Measurements from ENCODE around the gene FLRT2.

Gene FLRT2

DNA sequence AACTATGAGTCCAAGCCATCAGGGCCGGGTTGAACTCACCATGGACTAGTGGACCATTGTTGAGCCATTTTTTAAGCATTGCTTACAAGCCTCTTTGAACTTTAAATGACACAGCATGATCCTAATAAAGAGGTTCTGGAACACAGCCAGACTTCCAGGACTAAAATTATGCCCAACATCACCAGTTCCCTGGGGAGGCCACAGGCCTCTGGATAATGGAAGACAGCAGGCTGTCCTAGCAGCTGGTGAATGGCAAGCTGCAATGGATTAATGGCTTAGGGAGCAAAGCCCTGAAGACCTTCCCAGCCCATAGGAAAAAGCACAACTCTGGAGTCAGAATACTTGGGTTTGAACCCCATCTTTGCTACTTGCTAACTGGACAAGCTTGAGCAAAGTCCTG lies 71.3 kb downstream of the FLRT2 start:
- DNase-seq, result no peak

DNA sequence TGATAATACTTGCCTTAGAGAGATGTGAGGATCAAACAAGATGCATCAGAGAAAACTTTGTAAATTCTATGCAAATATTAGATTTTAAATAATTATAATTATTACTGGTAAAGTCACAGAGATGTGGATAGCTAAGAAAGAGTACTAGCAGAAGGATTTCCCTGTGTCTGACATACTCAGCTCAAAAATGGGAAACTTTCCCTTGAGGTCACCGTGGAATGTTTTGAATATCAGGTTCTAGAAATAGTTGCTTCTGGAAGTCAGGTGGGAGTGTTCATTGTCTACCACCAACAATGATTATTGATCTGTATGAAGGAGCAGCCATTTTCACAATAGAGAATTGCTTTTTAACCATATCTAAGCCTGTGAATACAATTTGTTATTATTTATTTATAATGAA lies 71.7 kb downstream of the FLRT2 start:
- no peak for DNase-seq

DNA sequence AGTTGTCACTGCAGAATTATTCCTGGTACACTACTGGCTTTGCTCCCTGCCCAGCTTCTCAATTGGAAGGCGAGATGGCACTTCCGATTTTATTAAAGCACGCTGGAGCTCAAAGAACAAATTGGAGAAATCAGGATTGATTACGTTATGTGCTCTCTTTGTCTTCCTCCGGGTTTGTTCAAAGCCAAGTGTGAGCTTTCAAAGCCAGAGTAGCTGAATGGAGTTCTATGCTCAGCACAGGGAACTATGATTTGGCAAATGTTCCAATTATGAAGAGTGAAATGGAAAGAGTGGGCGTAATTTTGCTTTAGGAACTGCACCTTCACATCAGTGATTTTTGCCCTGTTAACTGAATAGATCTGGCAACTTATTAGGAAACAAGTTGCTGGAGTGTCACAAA lies 72.4 kb downstream of the FLRT2 start:
- no peak for DNase-seq

DNA sequence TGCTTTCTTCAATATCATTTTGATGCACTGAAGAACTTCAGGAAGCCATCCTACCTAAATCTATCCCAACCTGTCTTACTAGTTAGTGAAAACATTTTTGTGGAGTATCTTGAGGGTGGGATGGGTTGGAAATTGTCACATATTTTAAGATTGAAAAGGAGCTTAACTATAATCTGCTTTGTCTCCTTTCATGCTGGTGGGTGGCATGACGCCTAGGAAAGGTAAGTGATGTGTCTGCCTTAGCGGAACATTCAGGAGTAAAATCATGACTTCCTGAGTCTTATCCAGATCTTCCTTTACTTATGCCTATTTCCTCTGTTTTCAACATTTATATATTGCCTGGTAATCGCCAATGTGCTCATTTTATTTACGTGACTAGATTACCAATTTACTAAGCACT lies 74.1 kb downstream of the FLRT2 start:
- no peak for DNase-seq

DNA sequence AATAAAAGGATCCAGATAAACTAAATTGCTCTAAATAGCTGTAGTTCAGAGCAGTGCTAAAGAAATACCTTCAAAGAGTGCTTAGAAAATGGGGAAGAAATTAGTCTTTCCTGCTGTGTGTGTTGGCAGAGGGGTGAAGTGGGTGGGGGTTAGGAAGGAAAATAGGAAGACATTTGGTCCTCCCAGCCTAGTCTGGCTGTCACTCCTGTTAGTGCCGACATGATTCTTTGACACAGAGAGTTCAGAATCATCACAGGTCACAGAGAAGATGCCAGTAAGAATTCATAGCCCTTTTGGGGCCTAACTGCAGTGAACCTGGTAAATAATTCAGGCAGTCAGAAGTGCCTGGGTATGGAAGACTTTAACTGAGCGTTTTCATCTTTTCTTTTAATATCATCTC lies 74.8 kb downstream of the FLRT2 start:
- no peak for DNase-seq

DNA sequence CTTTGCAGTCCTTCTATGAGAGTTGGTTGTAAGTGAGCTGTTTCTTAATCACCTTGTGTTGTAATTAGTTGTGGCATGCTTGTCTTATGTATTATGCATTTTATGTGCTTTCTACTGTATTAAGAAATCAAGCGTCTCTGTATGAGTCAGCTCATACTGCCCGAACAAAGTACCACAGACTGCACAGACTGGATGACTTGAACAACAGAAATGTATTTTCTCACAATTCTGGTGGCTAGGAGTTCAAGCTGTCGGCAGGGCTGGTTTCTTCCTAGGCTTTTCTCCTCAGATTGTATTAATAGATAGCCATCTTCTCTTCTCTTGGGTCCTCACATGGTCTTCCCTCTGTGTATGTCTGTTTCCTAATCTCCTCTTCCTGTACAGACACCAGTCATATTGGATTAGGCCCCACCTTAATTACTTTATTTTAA lies 77.7 kb downstream of the FLRT2 start:
- DNase-seq, result no peak

DNA sequence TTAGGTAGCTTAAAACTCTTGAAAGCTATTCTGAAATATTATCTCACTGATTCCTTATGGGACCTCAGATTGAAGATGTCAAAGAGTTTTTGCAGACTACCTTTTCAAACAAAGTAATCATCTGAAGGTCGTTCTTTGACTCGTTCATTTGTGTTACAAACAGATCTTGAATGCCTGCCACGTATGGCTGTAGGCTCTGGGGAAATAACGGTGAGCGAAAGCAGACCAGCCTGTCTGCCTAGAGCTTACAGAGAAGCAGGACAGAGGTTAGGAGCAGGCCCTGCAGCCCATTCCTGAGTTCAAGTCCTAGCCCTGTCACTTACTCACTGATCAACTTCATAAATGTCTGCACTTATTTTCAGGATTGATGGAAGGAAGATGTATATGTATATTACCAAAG lies 83.6 kb downstream of the FLRT2 start:
- no peak for DNase-seq

DNA sequence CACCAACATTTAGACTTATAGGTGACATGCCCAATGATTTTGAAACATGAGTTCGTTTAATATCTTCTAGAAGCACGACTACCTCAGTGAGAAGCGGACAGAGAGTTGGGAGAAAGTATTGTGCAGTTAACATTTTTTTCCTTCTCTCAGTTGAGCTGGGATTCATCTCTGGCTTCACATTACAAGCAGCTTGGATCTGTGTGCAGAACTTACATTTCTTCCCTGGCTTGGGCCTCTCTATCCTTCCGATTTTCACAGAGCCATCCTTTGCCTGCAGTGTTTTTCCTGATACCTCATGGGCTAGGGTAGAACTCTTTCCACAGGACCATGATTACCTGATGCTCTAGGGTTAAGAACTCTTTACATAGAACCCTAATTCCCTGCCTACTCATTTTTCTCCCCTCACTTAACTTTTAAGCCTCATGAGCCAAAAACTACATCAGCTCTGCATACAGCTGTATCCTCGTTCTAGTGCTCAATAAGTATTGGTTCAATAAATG lies 86.5 kb downstream of the FLRT2 start:
- DNase-seq, result no peak

DNA sequence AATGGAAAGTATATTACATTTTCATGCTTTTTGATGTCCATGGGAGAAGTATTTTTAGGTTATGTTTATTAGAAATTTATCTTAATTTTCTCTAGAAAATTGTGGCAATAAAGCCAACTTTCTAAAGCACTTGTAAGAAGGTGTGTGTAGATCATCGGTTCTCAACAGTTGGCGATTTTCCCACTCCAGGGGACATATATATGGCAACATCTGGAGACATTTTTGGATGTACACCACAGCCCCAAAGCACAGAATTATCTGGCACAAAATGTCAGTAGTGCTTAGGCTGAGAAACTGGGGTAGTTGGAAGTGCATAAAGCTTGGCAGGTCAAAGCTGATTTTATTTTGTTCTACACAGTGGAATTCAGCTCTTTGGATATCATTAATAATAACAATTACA lies 86.9 kb downstream of the FLRT2 start:
- DNase-seq, result no peak

DNA sequence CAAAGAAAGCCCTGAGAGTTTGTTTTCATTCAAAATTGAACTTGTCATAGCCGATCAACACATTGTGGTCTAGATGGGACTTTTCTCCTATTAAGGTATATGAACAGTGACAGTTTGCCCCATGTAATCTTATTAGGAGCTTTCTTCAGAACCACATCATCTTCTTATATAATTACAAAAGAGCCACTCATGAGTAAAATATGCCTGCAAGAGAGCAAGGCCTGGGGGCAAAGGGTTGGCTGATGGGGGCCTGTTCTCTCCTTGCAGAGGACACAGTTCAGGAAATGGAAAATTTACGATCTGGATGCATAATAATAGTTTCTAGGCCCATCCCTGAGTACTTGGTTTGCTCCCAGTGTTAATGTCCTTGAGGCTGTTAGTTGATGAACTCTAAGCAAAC lies 87.8 kb downstream of the FLRT2 start:
- DNase-seq, result no peak

DNA sequence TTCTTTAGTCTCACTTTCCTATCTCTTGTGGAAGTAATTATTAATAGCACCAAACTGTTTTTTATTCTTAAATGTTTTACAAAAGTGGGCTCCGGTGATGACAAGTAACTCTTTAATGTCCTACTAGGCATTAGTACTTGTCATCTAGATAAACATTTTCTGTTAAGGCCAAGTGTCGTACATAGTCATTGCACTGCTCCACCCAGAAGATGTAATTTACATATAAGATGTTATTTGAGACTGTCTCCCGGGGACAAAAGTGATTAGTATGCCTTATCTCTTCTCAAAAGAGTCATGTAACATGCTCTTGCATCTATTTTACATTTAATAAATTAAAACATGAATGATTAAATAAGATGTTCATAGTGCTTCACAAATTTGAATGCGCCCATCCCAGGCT lies 88.4 kb downstream of the FLRT2 start:
- no peak for DNase-seq

DNA sequence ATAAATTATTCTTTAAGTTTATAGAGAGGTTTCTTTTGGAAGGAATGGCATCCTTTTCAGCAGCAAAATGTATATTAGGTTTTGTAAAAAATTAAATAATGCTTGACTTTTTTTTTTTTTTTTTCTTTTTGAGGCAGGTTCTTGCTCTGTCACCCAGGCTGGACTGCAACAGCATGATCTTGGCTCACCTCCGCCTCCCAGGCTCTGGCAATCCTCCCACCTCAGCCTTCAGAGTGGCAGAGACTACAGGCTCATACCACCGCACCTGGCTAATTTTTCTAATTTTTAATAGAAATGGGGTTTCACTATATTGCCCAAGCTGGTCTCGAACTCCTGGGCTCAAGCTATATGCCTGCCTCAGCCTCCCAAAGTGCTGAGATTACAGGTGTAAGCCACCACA lies 89.0 kb downstream of the FLRT2 start:
- DNase-seq, result no peak

DNA sequence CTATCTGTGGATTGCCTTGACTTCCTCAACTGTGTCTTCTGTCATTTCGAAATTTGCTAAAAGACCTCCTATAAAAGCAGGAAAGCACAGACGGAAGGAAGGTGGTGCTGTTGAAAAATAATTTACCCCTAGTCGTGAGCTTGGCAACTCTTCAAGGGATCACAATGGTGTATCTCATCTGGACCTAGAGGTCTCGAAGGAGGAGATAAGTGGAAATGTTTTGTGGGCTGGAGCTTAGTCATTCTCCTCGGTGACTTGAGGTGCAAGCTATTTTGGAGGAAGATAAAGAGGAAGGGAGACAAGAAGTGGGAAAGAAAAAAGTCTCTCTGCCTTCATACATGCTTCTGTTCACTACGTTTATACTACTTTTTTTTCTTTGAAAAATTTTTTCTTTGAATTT lies 89.9 kb downstream of the FLRT2 start:
- DNase-seq, result no peak

DNA sequence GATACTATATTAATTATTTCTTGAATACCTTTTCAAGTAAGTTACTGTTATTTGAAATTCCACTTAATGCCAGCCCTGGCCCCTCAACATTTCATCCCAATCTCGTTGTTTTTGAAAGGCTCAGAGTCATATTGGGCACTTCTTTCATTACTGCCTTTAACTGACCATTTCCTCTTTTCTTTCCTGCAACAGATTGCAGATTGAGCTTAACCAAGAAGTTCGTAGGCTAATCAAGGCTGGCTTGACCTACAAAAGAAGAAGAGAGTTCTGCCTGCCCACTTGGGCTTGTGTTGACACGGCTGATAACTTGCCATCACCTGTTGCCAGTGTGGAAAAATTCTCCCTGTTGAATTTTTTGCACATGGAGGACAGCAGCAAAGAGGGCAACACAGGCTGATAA lies 91.0 kb downstream of the FLRT2 start:
- no peak for DNase-seq

DNA sequence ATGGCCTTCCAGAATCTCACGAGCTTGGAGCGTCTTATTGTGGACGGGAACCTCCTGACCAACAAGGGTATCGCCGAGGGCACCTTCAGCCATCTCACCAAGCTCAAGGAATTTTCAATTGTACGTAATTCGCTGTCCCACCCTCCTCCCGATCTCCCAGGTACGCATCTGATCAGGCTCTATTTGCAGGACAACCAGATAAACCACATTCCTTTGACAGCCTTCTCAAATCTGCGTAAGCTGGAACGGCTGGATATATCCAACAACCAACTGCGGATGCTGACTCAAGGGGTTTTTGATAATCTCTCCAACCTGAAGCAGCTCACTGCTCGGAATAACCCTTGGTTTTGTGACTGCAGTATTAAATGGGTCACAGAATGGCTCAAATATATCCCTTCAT lies 92.2 kb downstream of the FLRT2 start:
- no peak for DNase-seq

DNA sequence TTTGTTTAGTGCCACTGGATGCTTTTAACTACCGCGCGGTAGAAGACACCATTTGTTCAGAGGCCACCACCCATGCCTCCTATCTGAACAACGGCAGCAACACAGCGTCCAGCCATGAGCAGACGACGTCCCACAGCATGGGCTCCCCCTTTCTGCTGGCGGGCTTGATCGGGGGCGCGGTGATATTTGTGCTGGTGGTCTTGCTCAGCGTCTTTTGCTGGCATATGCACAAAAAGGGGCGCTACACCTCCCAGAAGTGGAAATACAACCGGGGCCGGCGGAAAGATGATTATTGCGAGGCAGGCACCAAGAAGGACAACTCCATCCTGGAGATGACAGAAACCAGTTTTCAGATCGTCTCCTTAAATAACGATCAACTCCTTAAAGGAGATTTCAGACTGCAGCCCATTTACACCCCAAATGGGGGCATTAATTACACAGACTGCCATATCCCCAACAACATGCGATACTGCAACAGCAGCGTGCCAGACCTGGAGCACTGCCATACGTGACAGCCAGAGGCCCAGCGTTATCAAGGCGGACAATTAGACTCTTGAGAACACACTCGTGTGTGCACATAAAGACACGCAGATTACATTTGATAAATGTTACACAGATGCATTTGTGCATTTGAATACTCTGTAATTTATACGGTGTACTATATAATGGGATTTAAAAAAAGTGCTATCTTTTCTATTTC lies 93.2 kb downstream of the FLRT2 start:
- DNase-seq, result no peak

DNA sequence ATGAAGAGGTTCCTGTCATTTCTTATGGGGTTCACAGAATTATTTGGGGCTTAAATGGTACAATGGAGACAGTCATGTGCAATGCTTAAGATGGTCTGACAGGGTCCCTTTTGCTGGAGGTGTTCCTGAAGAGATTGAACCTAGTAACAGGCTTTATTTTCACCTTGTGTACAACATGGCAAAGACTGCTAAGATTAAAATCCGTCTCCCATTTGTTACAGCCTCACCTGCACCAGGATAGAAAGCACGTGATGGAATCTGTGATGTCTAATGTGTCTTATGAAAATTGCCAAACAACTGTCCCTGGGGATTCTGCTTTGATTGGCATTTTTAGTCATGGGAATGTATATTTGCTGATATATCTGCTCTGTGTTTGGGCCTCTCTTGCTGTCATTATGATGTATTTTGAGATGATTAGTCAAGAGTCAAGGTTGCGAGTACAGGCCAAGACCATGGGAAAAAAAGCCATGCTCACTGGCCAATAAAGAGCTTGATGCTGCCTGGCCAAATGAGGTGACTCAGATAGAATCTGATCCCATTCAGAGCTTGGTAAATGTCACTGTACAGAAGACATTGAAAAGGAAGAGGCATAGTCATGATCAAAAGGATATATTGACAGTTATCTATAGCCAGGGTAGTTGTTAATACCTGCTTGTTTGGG lies 96.1 kb downstream of the FLRT2 start:
- no peak for DNase-seq

DNA sequence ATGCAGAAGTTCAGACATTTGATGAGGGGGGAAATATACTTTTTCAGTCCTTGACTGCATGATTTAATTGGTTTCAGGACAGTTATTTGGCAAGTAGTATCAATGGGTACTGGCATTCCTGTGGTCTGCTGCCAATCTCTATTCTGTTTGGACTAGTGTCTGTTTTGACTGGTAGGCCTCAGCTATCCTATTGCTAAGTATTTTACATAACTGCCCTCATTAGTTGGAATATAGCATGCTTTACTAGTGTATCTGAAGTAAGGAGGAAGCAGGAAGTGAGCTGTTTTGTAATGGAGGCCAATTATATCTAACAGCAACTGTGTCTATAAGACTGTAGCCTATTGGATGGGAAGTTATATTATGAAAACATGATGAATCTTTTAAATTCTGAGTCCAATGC lies 104.3 kb downstream of the FLRT2 start:
- DNase-seq, result no peak

DNA sequence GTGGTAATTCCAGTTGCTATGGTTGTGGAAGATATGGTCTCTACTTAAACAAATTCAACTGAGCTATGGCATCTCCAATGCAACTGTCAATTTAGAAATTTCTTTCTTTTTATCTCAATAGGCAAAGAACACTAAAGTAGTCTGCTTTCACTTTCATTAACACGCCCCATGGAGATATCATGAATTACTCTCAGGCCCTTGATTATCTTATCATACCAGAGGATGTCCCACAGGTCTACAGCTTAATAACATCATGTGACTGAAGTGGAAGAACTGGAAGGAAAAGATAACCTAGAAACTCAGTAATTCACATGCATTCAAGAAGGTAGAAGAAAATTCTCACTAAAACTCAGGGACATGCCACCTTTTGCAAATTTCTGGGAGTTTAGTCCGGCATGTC lies 114.3 kb downstream of the FLRT2 start:
- no peak for DNase-seq

DNA sequence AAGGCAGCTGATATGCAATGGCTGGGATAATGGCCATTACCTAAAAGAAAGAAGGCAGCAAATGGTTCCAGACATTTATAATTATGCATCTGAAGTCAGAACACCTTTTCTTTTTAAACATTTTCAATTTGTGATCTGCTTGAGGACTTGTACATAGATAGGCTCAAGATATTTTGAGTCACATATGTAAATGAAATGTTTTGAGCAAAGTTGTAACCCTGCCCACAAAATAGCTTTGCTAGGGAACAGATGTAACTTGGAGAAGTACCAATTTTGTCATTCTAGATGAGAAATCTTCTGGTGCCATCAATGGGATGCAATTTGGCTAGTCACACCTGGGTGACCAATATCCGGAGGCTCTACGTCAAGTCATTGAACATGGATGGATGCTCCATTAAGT lies 123.1 kb downstream of the FLRT2 start:
- no peak for DNase-seq

DNA sequence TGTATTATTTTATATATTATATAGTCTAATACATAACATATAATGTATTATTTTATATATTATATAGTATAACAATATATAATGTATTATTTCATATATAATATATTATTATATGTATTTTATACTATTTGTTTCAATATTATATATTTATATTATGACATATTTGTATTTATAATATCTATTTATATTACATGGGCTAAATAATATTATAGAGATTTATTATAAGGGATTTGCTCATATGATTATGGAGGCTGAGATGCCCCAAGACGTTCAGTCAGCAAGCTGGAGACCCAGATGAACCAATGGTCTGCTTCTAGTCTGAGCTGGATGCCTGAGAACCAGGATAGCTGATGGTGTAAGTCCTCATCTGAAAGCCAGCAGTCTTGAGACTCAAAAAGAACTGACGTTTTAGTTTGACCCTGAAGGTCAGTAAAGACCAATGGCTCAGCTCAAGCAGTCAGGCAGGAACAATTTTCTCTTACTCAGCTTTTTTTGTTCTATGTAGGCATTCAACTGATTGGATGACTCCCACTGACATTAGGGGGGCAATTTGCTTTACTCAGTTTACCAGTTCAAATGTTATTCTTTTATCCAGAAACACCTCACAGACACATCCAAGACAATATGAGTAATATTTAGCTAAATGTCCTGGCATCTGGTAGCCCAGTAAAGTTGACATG lies 130.4 kb downstream of the FLRT2 start:
- no peak for DNase-seq

DNA sequence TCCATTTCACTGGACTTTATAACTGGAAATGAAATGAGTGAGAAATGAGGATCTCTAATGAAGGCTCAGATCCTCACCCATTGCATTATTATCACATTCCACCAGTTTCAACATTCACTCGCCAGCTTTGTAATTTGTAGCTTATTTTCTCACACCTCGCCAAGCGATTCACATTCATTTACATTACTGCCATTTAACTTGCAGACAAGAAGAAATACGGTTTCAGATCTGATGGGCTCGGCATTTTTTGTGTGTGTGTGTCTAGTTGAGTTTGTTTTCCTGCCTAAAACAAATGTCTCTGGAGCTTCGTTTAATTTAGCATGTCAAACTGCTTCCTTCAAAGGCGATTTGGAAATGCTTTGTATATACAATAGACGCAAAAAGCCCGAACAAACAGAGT lies 132.2 kb downstream of the FLRT2 start:
- no peak for DNase-seq

DNA sequence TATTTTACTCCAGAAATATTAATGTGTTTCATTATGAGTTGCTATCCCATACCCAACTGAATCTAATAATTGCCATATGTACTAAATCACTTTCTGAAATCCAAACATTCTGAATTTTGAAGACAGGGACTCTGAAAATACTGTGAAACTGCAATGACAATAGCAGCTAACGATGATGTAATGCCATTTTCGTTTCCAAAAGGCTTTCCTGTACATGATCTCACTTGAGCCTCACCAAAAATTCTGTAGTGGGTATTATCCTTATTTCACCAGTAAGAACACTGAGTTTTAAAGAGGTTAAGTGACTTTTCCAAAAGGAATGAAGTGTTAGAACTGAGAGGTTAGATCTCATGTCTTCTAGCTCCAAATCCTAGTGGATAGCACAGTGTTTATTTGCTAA lies 133.3 kb downstream of the FLRT2 start:
- no peak for DNase-seq

DNA sequence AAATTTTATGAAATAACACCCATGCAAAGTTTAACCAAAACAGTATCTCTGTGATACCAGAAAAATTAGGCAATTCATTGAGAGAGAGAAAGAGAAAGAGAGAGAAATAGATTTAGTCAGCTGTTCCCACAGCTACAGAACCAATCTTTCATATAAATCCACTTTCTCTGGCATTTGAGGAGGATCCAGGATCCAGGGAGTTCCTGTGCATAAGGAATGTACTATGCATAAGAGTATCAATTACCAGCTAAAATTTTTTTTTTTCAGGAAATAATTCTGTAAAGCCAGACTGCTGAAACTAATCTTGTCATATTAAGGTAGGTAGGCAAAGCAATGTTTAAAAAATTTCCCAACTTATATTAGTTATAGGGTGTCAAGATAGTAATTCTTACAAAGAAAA lies 133.7 kb downstream of the FLRT2 start:
- DNase-seq, result no peak

Measured in T-helper 9 cell (primary cell).